HepG2 (cell line): Measurements from ENCODE around the gene LBX2. TPM values are rescaled to one million over a fixed set of nuclear protein-coding genes. Genes with fewer than 3 reads are reported as not detected.

Experiments used
- HOXA3 ChIP-seq: sonication (generic); formaldehyde crosslinking; IDR thresholded peaks from 2 replicates; pipeline ENCODE4 v1.5.0; 2020; ENCODE audit warnings: missing genetic modification reagents
- NFAT5 ChIP-seq: sonication (generic); formaldehyde crosslinking; IDR thresholded peaks from 2 replicates; pipeline ENCODE4 v1.4.0; 2020; ENCODE audit warnings: missing genetic modification reagents
- ZFY ChIP-seq: sonication (generic); formaldehyde crosslinking; IDR thresholded peaks from 2 replicates; pipeline ENCODE4 v1.4.0; 2020; ENCODE audit warnings: missing genetic modification reagents
- ZNF3 ChIP-seq: IDR thresholded peaks from 2 replicates; pipeline ENCODE4 v1.7.0; 2017; ENCODE audit warnings: inconsistent platforms
- ZNF790 ChIP-seq: sonication (generic); formaldehyde crosslinking; IDR thresholded peaks from 2 replicates; pipeline ENCODE4 v1.8.0; 2022; ENCODE audit warnings: missing genetic modification reagents, mild to moderate bottlenecking, borderline replicate concordance
- ZSCAN20 ChIP-seq: sonication (generic); formaldehyde crosslinking; IDR thresholded peaks from 2 replicates; pipeline ENCODE4 v1.4.0; 2020; ENCODE audit warnings: missing genetic modification reagents, mild to moderate bottlenecking, borderline replicate concordance
- polyA plus RNA-seq, 8 experiments: library from polyadenylated mRNA; depleted of rRNA in 3 of 8; stranded (reverse) in 7 of 8; unstranded in 1 of 8; fragments of >200 nt; fragmentation: Illumina TruSeq in 4 of 8; extraction: Trizol in 4 of 8; gene quantifications; 2 replicates each; pipeline versions ENCODE4 v1.2.1 to v1.2.3, GENCODE V29; 2011 to 2016; ENCODE audit warnings: low read depth in 4 of 8, missing spikeins in 1 of 8, mixed read lengths in 1 of 8; ENCODE audit not compliant: insufficient read depth in 1 of 8
- total RNA-seq, 5 experiments: library from RNA; depleted of rRNA; stranded (reverse); fragments of >200 nt; fragmentation: Illumina TruSeq; extraction: Trizol; gene quantifications; 2 replicates each; pipeline ENCODE4 v1.2.3, GENCODE V29; 2016; ENCODE audit warnings: low read depth in 1 of 5
- TF ChIP-seq, protein P1 (sequence below), 2 experiments: sonication (generic) in 1 of 2; formaldehyde crosslinking in 1 of 2; IDR thresholded peaks; 2 replicates each; pipeline versions ENCODE4 v1.4.0 to v1.6.1; 2016 to 2020; ENCODE audit warnings: borderline replicate concordance in 1 of 2, low read depth in 1 of 2, mild to moderate bottlenecking in 1 of 2, missing genetic modification reagents in 1 of 2
- TF ChIP-seq, protein P2 (sequence below): sonication (generic); formaldehyde crosslinking; IDR thresholded peaks from 2 replicates; pipeline ENCODE4 v1.8.0; 2022; ENCODE audit warnings: mild to moderate bottlenecking, missing genetic modification reagents; ENCODE audit not compliant: insufficient replicate concordance
- TF ChIP-seq, protein P3 (sequence below), 2 experiments: sonication (generic) in 1 of 2; formaldehyde crosslinking in 1 of 2; IDR thresholded peaks; 2 replicates each; pipeline versions ENCODE4 v1.6.1 to v1.9.0; 2014 to 2022; ENCODE audit warnings: antibody characterized with exemption in 1 of 2, borderline replicate concordance in 1 of 2, inconsistent platforms in 1 of 2, low read depth in 1 of 2, missing genetic modification reagents in 1 of 2

Gene LBX2
- total and polyA plus RNA-seq, 2 of the 13 experiments (the other 11 are each of a cell fraction or from before 2014, with no cell fraction given), result 6.4 to 8.1 TPM

DNA sequence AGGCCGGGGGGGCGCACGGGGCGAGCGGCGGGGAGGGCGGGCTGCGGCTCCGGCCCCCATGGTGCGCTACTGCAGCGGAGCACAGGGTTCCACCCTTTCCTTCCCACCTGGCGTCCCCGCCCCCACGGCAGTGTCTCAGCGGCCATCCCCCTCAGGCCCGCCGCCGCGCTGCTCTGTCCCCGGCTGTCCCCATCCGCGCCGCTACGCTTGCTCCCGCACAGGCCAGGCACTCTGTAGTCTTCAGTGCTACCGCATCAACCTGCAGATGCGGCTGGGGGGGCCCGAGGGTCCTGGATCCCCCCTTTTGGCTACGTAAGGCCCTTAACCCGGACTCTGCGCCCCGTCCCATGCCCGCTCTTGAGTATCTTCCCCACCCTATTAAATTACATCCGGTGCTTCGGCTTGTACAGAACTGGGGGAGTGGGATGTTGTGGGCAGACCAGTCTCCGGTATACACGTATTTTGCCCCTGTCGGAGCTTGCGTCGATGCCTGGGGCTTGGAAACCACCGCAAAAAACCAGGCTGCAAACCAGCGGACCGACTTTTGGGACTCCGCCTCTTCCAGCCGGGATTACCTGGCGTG is 41.8 kb downstream of the LBX2 start (continued):
- TF ChIP-seq, protein P1, sequence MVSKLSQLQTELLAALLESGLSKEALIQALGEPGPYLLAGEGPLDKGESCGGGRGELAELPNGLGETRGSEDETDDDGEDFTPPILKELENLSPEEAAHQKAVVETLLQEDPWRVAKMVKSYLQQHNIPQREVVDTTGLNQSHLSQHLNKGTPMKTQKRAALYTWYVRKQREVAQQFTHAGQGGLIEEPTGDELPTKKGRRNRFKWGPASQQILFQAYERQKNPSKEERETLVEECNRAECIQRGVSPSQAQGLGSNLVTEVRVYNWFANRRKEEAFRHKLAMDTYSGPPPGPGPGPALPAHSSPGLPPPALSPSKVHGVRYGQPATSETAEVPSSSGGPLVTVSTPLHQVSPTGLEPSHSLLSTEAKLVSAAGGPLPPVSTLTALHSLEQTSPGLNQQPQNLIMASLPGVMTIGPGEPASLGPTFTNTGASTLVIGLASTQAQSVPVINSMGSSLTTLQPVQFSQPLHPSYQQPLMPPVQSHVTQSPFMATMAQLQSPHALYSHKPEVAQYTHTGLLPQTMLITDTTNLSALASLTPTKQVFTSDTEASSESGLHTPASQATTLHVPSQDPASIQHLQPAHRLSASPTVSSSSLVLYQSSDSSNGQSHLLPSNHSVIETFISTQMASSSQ (IDR thresholded peaks at IDR 0.05; ENCODE audit: low read depth), result peak; percentile 17; the same call in 1 of the 2 replicates
- TF ChIP-seq, protein P1 (CRISPR knock-in tag; IDR thresholded peaks at IDR 0.05; ENCODE audit: borderline replicate concordance), result no peak; the same call in 1 of the 2 replicates
- TF ChIP-seq, protein P2, sequence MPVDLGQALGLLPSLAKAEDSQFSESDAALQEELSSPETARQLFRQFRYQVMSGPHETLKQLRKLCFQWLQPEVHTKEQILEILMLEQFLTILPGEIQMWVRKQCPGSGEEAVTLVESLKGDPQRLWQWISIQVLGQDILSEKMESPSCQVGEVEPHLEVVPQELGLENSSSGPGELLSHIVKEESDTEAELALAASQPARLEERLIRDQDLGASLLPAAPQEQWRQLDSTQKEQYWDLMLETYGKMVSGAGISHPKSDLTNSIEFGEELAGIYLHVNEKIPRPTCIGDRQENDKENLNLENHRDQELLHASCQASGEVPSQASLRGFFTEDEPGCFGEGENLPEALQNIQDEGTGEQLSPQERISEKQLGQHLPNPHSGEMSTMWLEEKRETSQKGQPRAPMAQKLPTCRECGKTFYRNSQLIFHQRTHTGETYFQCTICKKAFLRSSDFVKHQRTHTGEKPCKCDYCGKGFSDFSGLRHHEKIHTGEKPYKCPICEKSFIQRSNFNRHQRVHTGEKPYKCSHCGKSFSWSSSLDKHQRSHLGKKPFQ (CRISPR knock-in tag), result peak; percentile 65
- TF ChIP-seq, protein P3, sequence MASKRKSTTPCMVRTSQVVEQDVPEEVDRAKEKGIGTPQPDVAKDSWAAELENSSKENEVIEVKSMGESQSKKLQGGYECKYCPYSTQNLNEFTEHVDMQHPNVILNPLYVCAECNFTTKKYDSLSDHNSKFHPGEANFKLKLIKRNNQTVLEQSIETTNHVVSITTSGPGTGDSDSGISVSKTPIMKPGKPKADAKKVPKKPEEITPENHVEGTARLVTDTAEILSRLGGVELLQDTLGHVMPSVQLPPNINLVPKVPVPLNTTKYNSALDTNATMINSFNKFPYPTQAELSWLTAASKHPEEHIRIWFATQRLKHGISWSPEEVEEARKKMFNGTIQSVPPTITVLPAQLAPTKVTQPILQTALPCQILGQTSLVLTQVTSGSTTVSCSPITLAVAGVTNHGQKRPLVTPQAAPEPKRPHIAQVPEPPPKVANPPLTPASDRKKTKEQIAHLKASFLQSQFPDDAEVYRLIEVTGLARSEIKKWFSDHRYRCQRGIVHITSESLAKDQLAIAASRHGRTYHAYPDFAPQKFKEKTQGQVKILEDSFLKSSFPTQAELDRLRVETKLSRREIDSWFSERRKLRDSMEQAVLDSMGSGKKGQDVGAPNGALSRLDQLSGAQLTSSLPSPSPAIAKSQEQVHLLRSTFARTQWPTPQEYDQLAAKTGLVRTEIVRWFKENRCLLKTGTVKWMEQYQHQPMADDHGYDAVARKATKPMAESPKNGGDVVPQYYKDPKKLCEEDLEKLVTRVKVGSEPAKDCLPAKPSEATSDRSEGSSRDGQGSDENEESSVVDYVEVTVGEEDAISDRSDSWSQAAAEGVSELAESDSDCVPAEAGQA (IDR thresholded peaks at IDR 0.05; ENCODE audit: low read depth), result no peak; the same call in 1 of the 2 replicates
- TF ChIP-seq, protein P3 (CRISPR knock-in tag; IDR thresholded peaks at IDR 0.05; ENCODE audit: borderline replicate concordance), result peak; percentile 61; the same call in 1 of the 2 replicates
- TF ChIP-seq NFAT5 (CRISPR knock-in tag) (0 out of 2 replicates have a peak, but pooled peaks have one; percentile 8), ZNF3 (no peak), HOXA3 (CRISPR knock-in tag) (peak; percentile 77; the same call in 1 of the 2 replicates), ZNF790 (CRISPR knock-in tag) (peak; percentile 7; the same call in 1 of the 2 replicates), ZSCAN20 (CRISPR knock-in tag) (peak; percentile 75; the same call in 1 of the 2 replicates), ZFY (CRISPR knock-in tag) (peak; percentile 88)
